ENCODE measurements around the gene REXO1.

DNA sequence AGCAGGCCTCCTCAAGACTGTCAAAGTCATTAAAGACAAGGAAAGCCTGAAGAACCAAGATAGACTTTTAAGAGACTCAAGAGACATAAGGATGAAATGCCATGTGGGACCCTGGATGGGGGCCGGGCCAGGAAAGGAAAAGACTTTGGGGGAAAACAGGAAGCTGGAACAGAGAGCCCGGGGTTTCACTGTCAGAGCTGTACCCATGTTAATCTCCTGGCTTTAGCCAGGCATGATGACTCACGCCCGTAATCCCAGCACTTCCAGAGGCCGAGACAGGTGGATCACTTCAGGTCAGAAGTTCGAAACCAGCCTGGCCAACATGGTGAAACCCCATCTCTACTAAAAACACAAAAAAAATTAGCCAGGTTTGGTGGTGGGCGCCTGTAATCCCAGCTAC is 20.7 kb upstream of the REXO1 start:
- TF ChIP-seq, protein P1, sequence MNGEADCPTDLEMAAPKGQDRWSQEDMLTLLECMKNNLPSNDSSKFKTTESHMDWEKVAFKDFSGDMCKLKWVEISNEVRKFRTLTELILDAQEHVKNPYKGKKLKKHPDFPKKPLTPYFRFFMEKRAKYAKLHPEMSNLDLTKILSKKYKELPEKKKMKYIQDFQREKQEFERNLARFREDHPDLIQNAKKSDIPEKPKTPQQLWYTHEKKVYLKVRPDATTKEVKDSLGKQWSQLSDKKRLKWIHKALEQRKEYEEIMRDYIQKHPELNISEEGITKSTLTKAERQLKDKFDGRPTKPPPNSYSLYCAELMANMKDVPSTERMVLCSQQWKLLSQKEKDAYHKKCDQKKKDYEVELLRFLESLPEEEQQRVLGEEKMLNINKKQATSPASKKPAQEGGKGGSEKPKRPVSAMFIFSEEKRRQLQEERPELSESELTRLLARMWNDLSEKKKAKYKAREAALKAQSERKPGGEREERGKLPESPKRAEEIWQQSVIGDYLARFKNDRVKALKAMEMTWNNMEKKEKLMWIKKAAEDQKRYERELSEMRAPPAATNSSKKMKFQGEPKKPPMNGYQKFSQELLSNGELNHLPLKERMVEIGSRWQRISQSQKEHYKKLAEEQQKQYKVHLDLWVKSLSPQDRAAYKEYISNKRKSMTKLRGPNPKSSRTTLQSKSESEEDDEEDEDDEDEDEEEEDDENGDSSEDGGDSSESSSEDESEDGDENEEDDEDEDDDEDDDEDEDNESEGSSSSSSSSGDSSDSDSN (CRISPR knock-in tag; IDR thresholded peaks at IDR 0.05), result no peak
- TF ChIP-seq ZNF850 (CRISPR knock-in tag; conservative IDR thresholded peaks at IDR 0.05) (no peak), TAF1 (CRISPR knock-in tag; IDR thresholded peaks at IDR 0.05) (no peak), SOX6 (IDR thresholded peaks at IDR 0.05) (no peak), SOX6 (CRISPR knock-in tag; IDR thresholded peaks at IDR 0.05) (no peak), GABPA (IDR thresholded peaks at IDR 0.05; ENCODE audit: low read depth, low read length) (no peak), GABPA (CRISPR knock-in tag; IDR thresholded peaks at IDR 0.05; ENCODE audit: low read depth) (no peak)
- TF ChIP-seq, protein P2, sequence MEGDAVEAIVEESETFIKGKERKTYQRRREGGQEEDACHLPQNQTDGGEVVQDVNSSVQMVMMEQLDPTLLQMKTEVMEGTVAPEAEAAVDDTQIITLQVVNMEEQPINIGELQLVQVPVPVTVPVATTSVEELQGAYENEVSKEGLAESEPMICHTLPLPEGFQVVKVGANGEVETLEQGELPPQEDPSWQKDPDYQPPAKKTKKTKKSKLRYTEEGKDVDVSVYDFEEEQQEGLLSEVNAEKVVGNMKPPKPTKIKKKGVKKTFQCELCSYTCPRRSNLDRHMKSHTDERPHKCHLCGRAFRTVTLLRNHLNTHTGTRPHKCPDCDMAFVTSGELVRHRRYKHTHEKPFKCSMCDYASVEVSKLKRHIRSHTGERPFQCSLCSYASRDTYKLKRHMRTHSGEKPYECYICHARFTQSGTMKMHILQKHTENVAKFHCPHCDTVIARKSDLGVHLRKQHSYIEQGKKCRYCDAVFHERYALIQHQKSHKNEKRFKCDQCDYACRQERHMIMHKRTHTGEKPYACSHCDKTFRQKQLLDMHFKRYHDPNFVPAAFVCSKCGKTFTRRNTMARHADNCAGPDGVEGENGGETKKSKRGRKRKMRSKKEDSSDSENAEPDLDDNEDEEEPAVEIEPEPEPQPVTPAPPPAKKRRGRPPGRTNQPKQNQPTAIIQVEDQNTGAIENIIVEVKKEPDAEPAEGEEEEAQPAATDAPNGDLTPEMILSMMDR (CRISPR knock-in tag; IDR thresholded peaks at IDR 0.05), result no peak
- TF ChIP-seq, protein P3, sequence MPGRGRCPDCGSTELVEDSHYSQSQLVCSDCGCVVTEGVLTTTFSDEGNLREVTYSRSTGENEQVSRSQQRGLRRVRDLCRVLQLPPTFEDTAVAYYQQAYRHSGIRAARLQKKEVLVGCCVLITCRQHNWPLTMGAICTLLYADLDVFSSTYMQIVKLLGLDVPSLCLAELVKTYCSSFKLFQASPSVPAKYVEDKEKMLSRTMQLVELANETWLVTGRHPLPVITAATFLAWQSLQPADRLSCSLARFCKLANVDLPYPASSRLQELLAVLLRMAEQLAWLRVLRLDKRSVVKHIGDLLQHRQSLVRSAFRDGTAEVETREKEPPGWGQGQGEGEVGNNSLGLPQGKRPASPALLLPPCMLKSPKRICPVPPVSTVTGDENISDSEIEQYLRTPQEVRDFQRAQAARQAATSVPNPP (CRISPR knock-in tag; IDR thresholded peaks at IDR 0.05), result no peak
- TF ChIP-seq, protein P4, sequence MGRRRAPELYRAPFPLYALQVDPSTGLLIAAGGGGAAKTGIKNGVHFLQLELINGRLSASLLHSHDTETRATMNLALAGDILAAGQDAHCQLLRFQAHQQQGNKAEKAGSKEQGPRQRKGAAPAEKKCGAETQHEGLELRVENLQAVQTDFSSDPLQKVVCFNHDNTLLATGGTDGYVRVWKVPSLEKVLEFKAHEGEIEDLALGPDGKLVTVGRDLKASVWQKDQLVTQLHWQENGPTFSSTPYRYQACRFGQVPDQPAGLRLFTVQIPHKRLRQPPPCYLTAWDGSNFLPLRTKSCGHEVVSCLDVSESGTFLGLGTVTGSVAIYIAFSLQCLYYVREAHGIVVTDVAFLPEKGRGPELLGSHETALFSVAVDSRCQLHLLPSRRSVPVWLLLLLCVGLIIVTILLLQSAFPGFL (CRISPR knock-in tag; IDR thresholded peaks at IDR 0.05), result no peak
- TF ChIP-seq, protein P5, sequence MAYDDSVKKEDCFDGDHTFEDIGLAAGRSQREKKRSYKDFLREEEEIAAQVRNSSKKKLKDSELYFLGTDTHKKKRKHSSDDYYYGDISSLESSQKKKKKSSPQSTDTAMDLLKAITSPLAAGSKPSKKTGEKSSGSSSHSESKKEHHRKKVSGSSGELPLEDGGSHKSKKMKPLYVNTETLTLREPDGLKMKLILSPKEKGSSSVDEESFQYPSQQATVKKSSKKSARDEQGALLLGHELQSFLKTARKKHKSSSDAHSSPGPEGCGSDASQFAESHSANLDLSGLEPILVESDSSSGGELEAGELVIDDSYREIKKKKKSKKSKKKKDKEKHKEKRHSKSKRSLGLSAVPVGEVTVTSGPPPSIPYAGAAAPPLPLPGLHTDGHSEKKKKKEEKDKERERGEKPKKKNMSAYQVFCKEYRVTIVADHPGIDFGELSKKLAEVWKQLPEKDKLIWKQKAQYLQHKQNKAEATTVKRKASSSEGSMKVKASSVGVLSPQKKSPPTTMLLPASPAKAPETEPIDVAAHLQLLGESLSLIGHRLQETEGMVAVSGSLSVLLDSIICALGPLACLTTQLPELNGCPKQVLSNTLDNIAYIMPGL (CRISPR knock-in tag; IDR thresholded peaks at IDR 0.05; ENCODE audit: borderline replicate concordance in 1 of 2, low read depth in 1 of 2), result no peak
- TF ChIP-seq, protein P6, sequence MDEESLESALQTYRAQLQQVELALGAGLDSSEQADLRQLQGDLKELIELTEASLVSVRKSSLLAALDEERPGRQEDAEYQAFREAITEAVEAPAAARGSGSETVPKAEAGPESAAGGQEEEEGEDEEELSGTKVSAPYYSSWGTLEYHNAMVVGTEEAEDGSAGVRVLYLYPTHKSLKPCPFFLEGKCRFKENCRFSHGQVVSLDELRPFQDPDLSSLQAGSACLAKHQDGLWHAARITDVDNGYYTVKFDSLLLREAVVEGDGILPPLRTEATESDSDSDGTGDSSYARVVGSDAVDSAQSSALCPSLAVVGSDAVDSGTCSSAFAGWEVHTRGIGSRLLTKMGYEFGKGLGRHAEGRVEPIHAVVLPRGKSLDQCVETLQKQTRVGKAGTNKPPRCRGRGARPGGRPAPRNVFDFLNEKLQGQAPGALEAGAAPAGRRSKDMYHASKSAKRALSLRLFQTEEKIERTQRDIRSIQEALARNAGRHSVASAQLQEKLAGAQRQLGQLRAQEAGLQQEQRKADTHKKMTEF (CRISPR knock-in tag; IDR thresholded peaks at IDR 0.05), result no peak

Data from HepG2 (cell line).